HG03521 (cell line): ENCODE measurements around the gene TNFAIP2.

Experiments used
- ATAC-seq: cut with Tn5 transposase; IDR thresholded peaks from one replicate; pipeline ENCODE4 v1.9.1; 2021; ENCODE audit warnings: mild to moderate bottlenecking, moderate library complexity; ENCODE audit not compliant: unreplicated experiment

Gene TNFAIP2

GRCh38 chr14:103133210-103134140, 10.2 kb downstream of the TNFAIP2 start:
- no peak for ATAC-seq

- no peak for ATAC-seq
These were observed 11.1 kb downstream of the TNFAIP2 start for GRCh38 chr14:103134405-103134804.

- no peak for ATAC-seq
These were observed 11.7 kb downstream of the TNFAIP2 start for GRCh38 chr14:103134919-103135318.

- ATAC-seq: no peak
These were observed 12.3 kb downstream of the TNFAIP2 start for GRCh38 chr14:103135333-103136260.

- no peak for ATAC-seq
These were observed 13.4 kb downstream of the TNFAIP2 start for GRCh38 chr14:103136388-103137271.

- no peak for ATAC-seq
These were observed 14.5 kb downstream of the TNFAIP2 start for GRCh38 chr14:103137689-103138300.

- ATAC-seq: no peak
These were observed 15.3 kb downstream of the TNFAIP2 start for GRCh38 chr14:103138301-103139131.

- no peak for ATAC-seq
These were observed 16.1 kb downstream of the TNFAIP2 start for GRCh38 chr14:103139132-103140025.

GRCh38 chr14:103140316-103141109, 17.3 kb downstream of the TNFAIP2 start:
- ATAC-seq: peak; percentile 52

- ATAC-seq: no peak
These were observed 18.0 kb downstream of the TNFAIP2 start for GRCh38 chr14:103141117-103141796.

GRCh38 chr14:103142026-103142425, 18.8 kb downstream of the TNFAIP2 start:
- no peak for ATAC-seq

GRCh38 chr14:103142721-103143302, 19.6 kb downstream of the TNFAIP2 start:
- no peak for ATAC-seq

GRCh38 chr14:103143506-103143905, 20.2 kb downstream of the TNFAIP2 start:
- no peak for ATAC-seq

- ATAC-seq: no peak
These were observed 20.8 kb downstream of the TNFAIP2 start for GRCh38 chr14:103144085-103144484.

- no peak for ATAC-seq
These were observed 23.0 kb downstream of the TNFAIP2 start for GRCh38 chr14:103146141-103146709.
